SJSA1 (cell line): ENCODE results near the gene CMSS1. TPM values are rescaled to one million over a fixed set of nuclear protein-coding genes. Genes with fewer than 3 reads are reported as not detected.

ENCODE experiments used
- DNase-seq, 2 experiments: peaks; one replicate each; pipeline ENCODE4 v3.0.0-alpha.2; 2015 to 2020; ENCODE audit warnings: low spot score in 2 of 2, low read depth in 1 of 2
- H3K27ac ChIP-seq: fragments of 250-450 bp; sonication (Bioruptor Pico); 2 replicates; pipeline ENCODE4 v1.5.1; 2020; ENCODE audit warnings: mild to moderate bottlenecking, moderate library complexity
- H3K27me3 ChIP-seq: fragments of 250-450 bp; sonication (Bioruptor Pico); replicated peaks from 2 replicates; pipeline ENCODE4 v1.5.1; 2020; ENCODE audit warnings: mild to moderate bottlenecking, moderate library complexity
- H3K36me3 ChIP-seq: fragments of 250-450 bp; sonication (Bioruptor Pico); 2 replicates; pipeline ENCODE4 v1.5.1; 2020; ENCODE audit warnings: mild to moderate bottlenecking
- H3K4me1 ChIP-seq: fragments of 250-450 bp; sonication (Bioruptor Pico); replicated peaks from 2 replicates; pipeline ENCODE4 v1.6.1; 2021; ENCODE audit warnings: mild to moderate bottlenecking
- H3K4me3 ChIP-seq: fragments of 250-450 bp; sonication (Bioruptor Pico); 2 replicates; pipeline ENCODE4 v1.5.1; 2020; ENCODE audit warnings: mild to moderate bottlenecking
- H3K9me3 ChIP-seq: fragments of 250-450 bp; sonication (Bioruptor Pico); replicated peaks from 2 replicates; pipeline ENCODE4 v1.5.1; 2020; ENCODE audit warnings: mild to moderate bottlenecking
- total RNA-seq: library from RNA; depleted of rRNA; stranded (reverse); fragments of >200 nt; shearing (Covaris generic); gene quantifications from 2 replicates; pipeline ENCODE4 v1.2.3, GENCODE V29; 2014

The CMSS1 gene
- total RNA-seq, 1 experiment from 2014 or later: 29.5 TPM

DNA sequence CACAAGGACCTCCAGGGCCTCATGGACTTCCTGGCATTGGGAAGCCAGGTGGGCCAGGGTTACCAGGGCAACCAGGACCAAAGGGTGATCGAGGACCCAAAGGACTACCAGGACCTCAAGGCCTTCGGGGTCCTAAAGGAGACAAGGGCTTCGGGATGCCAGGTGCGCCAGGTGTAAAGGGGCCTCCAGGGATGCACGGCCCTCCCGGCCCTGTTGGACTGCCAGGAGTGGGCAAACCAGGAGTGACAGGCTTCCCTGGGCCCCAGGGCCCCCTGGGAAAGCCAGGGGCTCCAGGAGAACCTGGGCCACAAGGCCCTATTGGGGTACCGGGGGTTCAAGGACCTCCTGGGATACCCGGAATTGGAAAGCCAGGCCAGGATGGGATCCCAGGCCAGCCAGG is 23.2 kb upstream of the CMSS1 start:
- Histone ChIP-seq H3K27ac (no peak overlapping the region), H3K4me3 (no peak overlapping the region), H3K36me3 (no peaks in the 10 kb centered on the region), H3K27me3 (no peaks in the 10 kb centered on the region), H3K9me3 (no peaks in the 10 kb centered on the region), H3K4me1 (no peaks in the 10 kb centered on the region)
- no peak for DNase-seq

DNA sequence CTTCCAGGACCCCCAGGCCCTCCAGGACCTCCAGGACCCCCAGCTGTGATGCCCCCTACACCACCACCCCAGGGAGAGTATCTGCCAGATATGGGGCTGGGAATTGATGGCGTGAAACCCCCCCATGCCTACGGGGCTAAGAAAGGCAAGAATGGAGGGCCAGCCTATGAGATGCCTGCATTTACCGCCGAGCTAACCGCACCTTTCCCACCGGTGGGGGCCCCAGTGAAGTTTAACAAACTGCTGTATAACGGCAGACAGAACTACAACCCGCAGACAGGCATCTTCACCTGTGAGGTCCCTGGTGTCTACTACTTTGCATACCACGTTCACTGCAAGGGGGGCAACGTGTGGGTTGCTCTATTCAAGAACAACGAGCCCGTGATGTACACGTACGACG is 22.1 kb upstream of the CMSS1 start:
- Histone ChIP-seq H3K4me3 (no peak overlapping the region), H3K27ac (no peak overlapping the region), H3K27me3 (no peaks in the 10 kb centered on the region), H3K9me3 (no peaks in the 10 kb centered on the region), H3K36me3 (no peaks in the 10 kb centered on the region), H3K4me1 (no peaks in the 10 kb centered on the region)
- DNase-seq: no peak

DNA sequence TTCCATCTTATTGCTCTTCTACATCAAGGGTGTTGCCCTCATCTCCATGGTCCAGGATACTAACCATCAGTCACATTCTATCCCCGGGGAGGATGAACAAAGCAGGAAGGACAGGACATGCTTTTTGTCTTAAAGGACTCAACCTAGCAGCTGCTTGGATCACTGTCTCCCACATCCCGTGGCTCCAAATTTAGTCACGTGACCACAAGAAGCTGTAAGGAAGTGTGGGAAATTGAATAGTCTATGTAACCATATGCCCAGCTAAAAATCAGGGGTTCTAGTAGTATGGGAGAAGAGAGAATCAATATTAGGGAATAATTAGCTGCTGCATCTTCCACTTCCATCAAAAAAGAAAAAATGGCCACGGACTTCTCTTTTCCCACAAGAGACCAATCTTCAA is 18.2 kb upstream of the CMSS1 start:
- H3K9me3 ChIP-seq: no peaks in the 10 kb centered on the region; the same call in 1 of the 2 replicates
- DNase-seq: no peak
- H3K27ac ChIP-seq: no peak overlapping the region
- H3K4me1 ChIP-seq: no peaks in the 10 kb centered on the region
- no peaks in the 10 kb centered on the region for H3K36me3 ChIP-seq
- no peak overlapping the region for H3K4me3 ChIP-seq
- H3K27me3 ChIP-seq: no peaks in the 10 kb centered on the region

DNA sequence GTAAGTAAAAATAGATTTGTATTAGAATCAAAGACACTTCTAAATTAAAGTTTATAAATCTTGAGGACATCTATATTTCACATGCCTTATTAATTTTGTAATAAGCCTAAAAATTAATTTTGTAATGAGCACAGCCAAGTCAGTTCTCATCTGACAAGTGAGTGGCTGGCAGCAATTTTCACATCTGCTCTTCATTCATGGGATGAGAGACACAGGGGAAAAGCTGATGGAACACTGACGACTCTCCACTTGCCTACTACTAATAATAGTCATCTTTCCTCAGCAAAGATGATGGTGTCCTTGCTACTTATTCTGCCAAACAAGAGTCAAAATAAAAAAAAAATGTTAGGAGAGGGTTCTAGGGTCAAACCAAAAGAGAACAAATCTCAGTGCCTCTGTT is 14.4 kb upstream of the CMSS1 start:
- H3K36me3 ChIP-seq: no peaks in the 10 kb centered on the region
- H3K4me3 ChIP-seq: no peak overlapping the region
- H3K27me3 ChIP-seq: no peaks in the 10 kb centered on the region
- peaks cover 8% of the 10 kb centered on the region for H3K9me3 ChIP-seq
- no peak for DNase-seq
- H3K4me1 ChIP-seq: no peaks in the 10 kb centered on the region
- H3K27ac ChIP-seq: no peak overlapping the region

DNA sequence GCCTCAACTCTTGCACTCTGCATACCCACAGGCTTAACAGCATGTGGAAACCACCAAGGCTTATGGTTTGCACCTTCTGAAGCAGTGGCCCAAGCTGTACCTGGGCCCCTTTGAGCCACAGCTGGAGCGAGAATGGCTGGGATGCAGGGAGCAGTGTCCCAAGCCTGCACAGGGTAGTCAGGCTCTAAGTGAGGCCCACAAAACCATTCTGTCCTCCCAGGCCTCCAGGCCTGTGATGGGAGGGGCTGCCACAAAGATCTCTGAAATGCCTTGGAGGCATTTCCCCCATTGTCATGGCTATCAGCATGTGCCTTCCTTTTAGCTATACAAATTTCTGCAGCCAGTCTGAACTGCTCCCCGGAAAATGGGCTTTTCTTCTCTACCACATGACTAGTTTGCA is 12.5 kb upstream of the CMSS1 start:
- no peak for DNase-seq
- H3K27me3 ChIP-seq: no peaks in the 10 kb centered on the region
- H3K36me3 ChIP-seq: no peaks in the 10 kb centered on the region
- H3K27ac ChIP-seq: no peak overlapping the region
- peaks cover 8% of the 10 kb centered on the region for H3K9me3 ChIP-seq
- H3K4me1 ChIP-seq: no peaks in the 10 kb centered on the region
- H3K4me3 ChIP-seq: no peak overlapping the region

DNA sequence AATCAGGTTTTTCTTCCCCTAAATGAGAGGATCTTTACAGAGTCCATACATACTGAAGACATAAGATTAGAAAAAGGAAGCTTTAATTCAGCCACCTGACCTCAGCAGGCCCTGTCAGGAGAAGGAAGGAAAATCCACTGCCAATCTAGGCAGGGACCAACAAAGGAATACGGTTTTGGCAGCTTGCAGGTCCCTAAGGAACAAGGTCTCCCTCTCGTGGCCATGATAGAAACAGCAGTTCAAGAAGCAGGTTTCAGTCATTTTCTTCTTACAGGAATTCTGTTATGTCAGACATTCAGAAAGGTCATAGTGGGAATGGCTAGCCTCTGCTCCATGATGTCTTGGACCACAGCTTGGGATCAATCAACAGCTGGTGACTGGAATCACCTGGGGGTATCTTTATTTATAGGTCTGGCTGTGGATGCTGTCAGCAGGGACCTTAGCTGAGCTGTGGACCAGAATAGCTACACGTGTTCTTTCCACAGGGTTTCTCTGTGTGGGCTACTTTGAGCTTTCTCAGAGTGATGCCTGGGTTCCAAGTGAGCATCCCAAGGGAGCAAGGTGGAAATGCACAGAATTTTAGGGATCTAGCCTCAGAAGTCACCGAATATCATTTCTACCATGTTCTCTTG is 9.4 kb upstream of the CMSS1 start:
- Histone ChIP-seq H3K27ac (no peak overlapping the region), H3K4me1 (no peaks in the 10 kb centered on the region), H3K27me3 (peaks cover 3% of the 10 kb centered on the region; the same call in 1 of the 2 replicates), H3K36me3 (no peaks in the 10 kb centered on the region), H3K4me3 (no peak overlapping the region), H3K9me3 (peaks cover 8% of the 10 kb centered on the region)
- DNase-seq: peak; percentile 41 to 51

DNA sequence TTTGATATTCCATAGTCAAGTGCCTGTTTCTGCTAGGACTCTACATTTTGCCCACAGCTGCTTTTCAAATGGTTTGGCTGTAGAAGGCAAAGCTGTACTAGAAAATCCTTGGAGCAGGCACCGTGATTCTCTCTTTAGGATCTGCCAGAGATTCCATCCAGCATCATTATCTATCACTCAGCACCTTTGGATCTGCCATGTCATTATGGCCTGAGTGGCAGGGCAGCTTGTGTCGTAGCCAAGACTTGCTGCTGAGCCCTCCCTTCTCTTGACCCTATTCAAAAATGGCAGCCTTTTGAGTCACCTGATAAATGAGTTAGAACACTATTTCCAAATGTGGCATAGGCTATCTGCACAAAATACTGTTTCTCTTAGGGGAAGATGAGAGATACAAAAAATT is 8.1 kb upstream of the CMSS1 start:
- peaks cover 8% of the 10 kb centered on the region for H3K9me3 ChIP-seq
- no peak for DNase-seq
- peaks cover 3% of the 10 kb centered on the region; the same call in 1 of the 2 replicates for H3K27me3 ChIP-seq
- H3K36me3 ChIP-seq: no peaks in the 10 kb centered on the region
- H3K4me3 ChIP-seq: no peak overlapping the region
- no peaks in the 10 kb centered on the region for H3K4me1 ChIP-seq
- no peak overlapping the region for H3K27ac ChIP-seq

DNA sequence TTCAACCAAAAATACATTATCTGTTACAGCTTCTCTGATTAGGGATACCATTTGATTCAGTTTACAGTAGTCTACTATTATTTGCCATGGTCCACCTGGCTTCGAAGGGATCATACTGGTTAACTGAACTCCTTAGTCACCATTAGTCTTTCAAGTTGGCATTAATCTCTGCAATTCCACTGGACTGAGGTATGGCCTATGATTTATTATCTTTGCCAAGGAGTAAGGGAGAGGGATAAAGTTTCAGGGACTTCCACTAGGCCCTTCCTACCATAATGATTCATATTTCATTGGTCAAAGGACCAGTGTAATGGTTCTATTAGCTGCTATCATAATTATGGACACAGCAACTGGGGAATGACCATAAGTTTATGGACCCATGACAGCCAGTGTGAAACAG is 7.3 kb upstream of the CMSS1 start:
- no peak for DNase-seq
- Histone ChIP-seq H3K27ac (no peak overlapping the region), H3K27me3 (peaks cover 3% of the 10 kb centered on the region; the same call in 1 of the 2 replicates), H3K9me3 (peaks cover 1% of the 10 kb centered on the region), H3K36me3 (no peaks in the 10 kb centered on the region), H3K4me1 (no peaks in the 10 kb centered on the region), H3K4me3 (no peak overlapping the region)

DNA sequence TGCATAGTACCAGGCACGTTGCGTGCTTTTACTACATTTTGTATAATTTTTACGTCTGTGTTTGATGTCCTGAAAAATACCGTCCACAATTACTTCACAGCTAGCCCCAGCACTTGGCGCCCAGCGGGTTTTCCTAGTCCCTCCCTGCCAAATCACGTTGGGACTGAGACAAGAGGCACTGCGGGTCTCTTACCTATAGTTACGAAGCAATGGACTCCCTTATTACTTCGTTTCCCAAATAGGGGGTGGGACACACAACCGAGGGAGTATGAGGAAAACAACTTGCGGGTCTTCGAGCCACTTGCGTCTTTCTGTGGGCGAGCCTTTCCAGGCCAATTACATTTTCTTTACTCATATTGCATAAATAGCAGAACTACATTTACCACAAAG is 620 bp upstream of the CMSS1 start:
- Histone ChIP-seq H3K4me1 (peaks cover 14% of the 10 kb centered on the region), H3K4me3 (peak overlapping the region; percentile 58), H3K36me3 (peaks cover 3% of the 10 kb centered on the region; the same call in 1 of the 2 replicates), H3K9me3 (0 out of 2 replicates have a peak, but pooled peaks cover 4% of the 10 kb centered on the region), H3K27ac (no peak overlapping the region), H3K27me3 (no peaks in the 10 kb centered on the region)
- DNase-seq: no peak

DNA sequence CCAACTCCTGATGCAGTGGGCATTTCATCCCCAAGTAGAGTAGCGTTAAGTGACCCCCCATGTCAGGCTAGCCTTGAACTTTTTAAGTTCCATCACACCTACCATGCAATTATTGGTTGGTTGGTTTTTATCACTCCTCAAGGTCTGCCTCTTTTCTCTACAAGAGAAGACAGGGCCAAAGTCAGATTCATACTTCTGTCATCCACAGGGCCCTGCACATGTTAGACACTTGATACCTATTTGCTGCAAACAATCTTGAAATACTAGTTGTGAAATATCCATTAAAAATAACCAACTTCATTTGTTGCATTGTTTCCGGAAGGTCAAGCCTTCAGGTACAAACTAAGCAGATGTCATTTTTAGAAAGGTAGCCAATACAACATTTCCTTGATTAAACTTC is 1.2 kb downstream of the CMSS1 start:
- 0 out of 2 replicates have a peak, but pooled peaks cover 4% of the 10 kb centered on the region for H3K9me3 ChIP-seq
- no peak overlapping the region for H3K27ac ChIP-seq
- no peak overlapping the region for H3K4me3 ChIP-seq
- DNase-seq: no peak
- H3K36me3 ChIP-seq: peaks cover 3% of the 10 kb centered on the region; the same call in 1 of the 2 replicates
- H3K4me1 ChIP-seq: peaks cover 14% of the 10 kb centered on the region
- no peaks in the 10 kb centered on the region for H3K27me3 ChIP-seq

DNA sequence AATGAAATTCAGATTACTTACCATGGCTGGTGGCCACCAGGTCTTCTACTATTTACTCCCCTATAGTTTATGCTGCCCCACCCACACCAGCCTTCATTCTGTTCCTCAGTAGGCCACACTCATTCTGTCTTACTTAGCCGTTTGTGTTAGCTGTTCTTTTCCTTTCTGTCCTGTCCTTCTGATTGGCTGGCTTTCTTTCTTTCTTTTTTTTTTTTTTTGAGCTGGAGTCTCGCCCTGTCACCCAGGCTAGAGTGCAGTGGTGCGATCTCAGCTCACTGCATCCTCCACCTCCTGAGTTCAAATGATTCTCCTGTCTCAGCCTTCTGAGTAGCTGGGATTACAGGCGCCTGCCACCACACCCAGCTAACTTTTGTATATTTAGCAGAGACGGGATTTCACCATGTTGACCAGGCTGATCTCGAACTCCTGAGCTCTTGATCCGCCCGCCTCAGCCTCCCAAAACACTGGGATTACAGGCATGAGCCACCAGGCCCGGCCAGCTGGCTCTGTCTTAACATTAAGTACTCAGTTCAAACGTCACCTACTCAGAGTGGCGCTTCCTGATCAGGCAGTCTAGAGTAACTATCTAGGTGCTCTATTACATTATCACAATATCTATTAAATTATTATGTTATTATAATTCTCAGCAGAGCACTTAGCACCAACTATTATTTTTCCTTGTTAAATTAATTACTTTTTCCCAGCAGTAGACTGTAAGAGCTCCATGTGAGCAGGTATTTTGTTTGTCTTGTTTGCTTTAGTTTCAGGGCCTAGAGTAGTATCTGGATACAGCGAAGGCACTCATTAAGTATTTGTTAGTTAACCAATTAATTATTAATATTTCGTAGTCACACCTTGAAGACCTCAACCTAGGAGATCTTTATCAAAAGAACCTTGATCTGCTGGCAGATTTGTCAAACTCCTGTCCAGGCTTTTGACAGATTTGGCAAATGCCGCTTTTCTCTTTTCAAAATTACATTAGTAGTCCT is 6.4 kb downstream of the CMSS1 start:
- Histone ChIP-seq H3K4me3 (no peak overlapping the region), H3K27me3 (no peaks in the 10 kb centered on the region), H3K36me3 (peaks cover 2% of the 10 kb centered on the region; the same call in 1 of the 2 replicates), H3K27ac (no peak overlapping the region), H3K9me3 (no peaks in the 10 kb centered on the region), H3K4me1 (peaks cover 12% of the 10 kb centered on the region)
- DNase-seq: no peak

DNA sequence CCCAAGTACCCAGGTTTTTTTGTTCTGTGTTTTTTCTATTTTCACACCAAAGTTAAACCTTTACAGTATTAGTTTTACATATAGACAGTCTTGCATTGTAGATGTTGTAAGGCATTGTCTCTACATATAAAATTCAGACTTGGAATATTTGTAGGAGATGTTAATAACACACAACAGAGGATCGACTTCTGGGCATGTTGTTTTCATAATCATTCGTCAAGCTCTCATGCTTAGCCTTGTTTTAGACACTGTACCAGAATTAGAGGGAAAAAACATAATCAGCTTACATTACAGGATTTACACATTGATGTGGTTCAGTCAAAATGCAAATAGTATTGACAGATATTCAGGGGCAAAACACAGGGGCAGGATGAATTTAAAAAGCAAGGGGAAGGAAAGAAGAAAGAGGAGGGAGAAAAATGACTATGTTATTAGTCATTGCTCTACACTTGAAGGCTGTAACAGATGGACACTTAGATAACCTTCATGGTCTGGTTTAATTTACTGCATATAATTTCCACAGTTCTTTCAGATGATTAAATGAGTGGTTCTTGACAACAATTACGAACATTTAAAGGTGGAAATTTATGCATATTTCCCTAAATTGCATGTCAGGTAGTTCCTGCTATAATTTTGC is 7.5 kb downstream of the CMSS1 start:
- Histone ChIP-seq H3K9me3 (no peaks in the 10 kb centered on the region), H3K4me1 (peaks cover 9% of the 10 kb centered on the region), H3K4me3 (no peak overlapping the region), H3K36me3 (no peaks in the 10 kb centered on the region; the same call in 1 of the 2 replicates), H3K27ac (no peak overlapping the region; the same call in 1 of the 2 replicates), H3K27me3 (no peaks in the 10 kb centered on the region)
- peak in 1 of 2 experiments; percentile 26 for DNase-seq

DNA sequence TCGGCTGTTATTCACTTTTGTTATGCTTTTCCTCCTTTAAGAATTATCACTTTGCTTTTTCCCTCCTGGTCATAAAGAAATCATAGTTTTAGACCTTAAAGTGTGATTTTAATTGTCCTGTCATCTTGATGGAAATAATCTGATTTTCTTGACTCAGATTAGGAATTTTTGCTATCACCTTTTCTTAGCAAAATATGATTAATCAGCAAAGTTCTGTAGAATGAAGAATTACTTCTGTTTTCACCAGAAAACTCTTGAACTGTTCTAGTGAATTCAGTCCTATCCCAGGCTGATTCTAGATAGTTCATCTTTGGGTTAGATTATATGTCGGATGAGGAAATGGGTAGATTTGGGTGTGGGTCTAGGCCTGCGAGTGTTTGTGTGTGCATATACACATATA is 12.2 kb downstream of the CMSS1 start:
- H3K27me3 ChIP-seq: no peaks in the 10 kb centered on the region
- no peaks in the 10 kb centered on the region for H3K36me3 ChIP-seq

More for the DNA sequence above, 12.2 kb downstream of the CMSS1 start:
- no peak overlapping the region for H3K27ac ChIP-seq
- H3K4me1 ChIP-seq: peaks cover 7% of the 10 kb centered on the region
- H3K4me3 ChIP-seq: no peak overlapping the region
- no peak for DNase-seq
- H3K9me3 ChIP-seq: no peaks in the 10 kb centered on the region
